ENCODE results near the gene PSMF1.

PSMF1 gene

GRCh38 chr20:1190847-1191246 lies 72.4 kb downstream of the PSMF1 start:
- DNase-seq (ENCODE audit: low read depth): no peak

- no peak for DNase-seq (ENCODE audit: low read depth)
These were observed 72.9 kb downstream of the PSMF1 start for GRCh38 chr20:1191299-1191698.

- no peak for DNase-seq (ENCODE audit: low read depth)
These were observed 76.8 kb downstream of the PSMF1 start for GRCh38 chr20:1195226-1195625.

GRCh38 chr20:1196634-1197033 lies 78.2 kb downstream of the PSMF1 start:
- DNase-seq (ENCODE audit: low read depth): no peak

- no peak for DNase-seq (ENCODE audit: low read depth)
These were observed 79.4 kb downstream of the PSMF1 start for GRCh38 chr20:1197801-1198200.

GRCh38 chr20:1198751-1199150 lies 80.3 kb downstream of the PSMF1 start:
- DNase-seq (ENCODE audit: low read depth): no peak

GRCh38 chr20:1199212-1199873 lies 80.9 kb downstream of the PSMF1 start:
- no peak for DNase-seq (ENCODE audit: low read depth)

- DNase-seq (ENCODE audit: low read depth): no peak
These were observed 81.6 kb downstream of the PSMF1 start for GRCh38 chr20:1199964-1200363.

GRCh38 chr20:1202762-1203504 lies 84.5 kb downstream of the PSMF1 start, which contains the start of gene C20orf202:
Gene C20orf202 (plus strand): TSS chr20:1203454. CDS start chr20:1203586, 132 bp downstream.
- DNase-seq (ENCODE audit: low read depth): no peak

- no peak for DNase-seq (ENCODE audit: low read depth)
These were observed 85.2 kb downstream of the PSMF1 start for GRCh38 chr20:1203630-1204029.

- no peak for DNase-seq (ENCODE audit: low read depth)
These were observed 85.7 kb downstream of the PSMF1 start for GRCh38 chr20:1204113-1204512.

- DNase-seq (ENCODE audit: low read depth): no peak
These were observed 86.2 kb downstream of the PSMF1 start for GRCh38 chr20:1204576-1204975.

- no peak for DNase-seq (ENCODE audit: low read depth)
These were observed 87.4 kb downstream of the PSMF1 start for GRCh38 chr20:1205802-1206201.

- DNase-seq (ENCODE audit: low read depth): no peak
These were observed 88.2 kb downstream of the PSMF1 start for GRCh38 chr20:1206366-1207148.

- DNase-seq (ENCODE audit: low read depth): no peak
These were observed 89.0 kb downstream of the PSMF1 start for GRCh38 chr20:1207293-1207878.

GRCh38 chr20:1209447-1210387 lies 91.3 kb downstream of the PSMF1 start:
- no peak for DNase-seq (ENCODE audit: low read depth)

- no peak for DNase-seq (ENCODE audit: low read depth)
These were observed 92.1 kb downstream of the PSMF1 start for GRCh38 chr20:1210501-1210900.

GRCh38 chr20:1212023-1212422 lies 93.6 kb downstream of the PSMF1 start:
- no peak for DNase-seq (ENCODE audit: low read depth)

- peak; percentile 54 for DNase-seq (ENCODE audit: low read depth)
These were observed 94.4 kb downstream of the PSMF1 start for GRCh38 chr20:1212607-1213396.

- DNase-seq (ENCODE audit: low read depth): no peak
These were observed 96.4 kb downstream of the PSMF1 start for GRCh38 chr20:1214838-1215261.

Data from stromal cell of bone marrow (primary cell).